GM18870 (cell line): ENCODE measurements around the gene GNAQ.

Source experiments
- ATAC-seq: cut with Tn5 transposase; IDR thresholded peaks from one replicate; pipeline ENCODE4 v1.9.1; 2021; ENCODE audit warnings: moderate library complexity; ENCODE audit not compliant: unreplicated experiment

Gene GNAQ

GRCh38 chr9:77909306-77909705, 122.3 kb downstream of the GNAQ start:
- no peak for ATAC-seq

- no peak for ATAC-seq
Observed at GRCh38 chr9:77908293-77908692, 123.3 kb downstream of the GNAQ start.

GRCh38 chr9:77907585-77907984, 124.0 kb downstream of the GNAQ start:
- no peak for ATAC-seq

- ATAC-seq, result no peak
Observed at GRCh38 chr9:77906991-77907390, 124.6 kb downstream of the GNAQ start.

DNA sequence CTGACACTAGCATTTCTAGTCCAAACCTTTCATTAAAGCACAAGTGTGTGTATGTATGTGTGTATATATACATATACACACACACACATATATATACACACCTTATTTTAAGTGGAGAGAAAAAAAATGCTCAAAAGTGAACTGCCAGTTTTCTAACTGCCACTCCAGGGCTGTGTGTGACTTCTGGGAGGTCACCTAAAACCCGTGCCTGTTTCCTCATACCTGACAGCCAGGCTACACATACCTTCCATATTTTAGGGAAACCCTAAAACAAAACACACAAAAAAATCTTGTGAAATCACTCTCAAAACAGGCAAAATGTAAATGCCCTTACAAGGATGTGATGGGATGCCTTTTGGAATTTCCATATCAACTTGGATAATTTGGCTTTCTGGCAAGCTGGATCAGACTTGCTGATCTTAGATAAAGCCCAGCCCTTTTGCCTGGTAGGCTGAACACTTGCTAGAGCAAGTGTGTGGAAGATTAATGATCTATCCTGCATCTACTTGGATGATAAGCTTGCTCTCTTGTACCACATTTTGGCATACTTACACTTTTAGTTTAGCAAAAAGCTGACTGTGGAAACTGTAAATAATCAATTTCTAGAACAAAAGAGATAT, 127.8 kb downstream of the GNAQ start:
- ATAC-seq, result no peak

- no peak for ATAC-seq
Observed at GRCh38 chr9:77901771-77902170, 129.8 kb downstream of the GNAQ start.

- ATAC-seq, result no peak
Observed at GRCh38 chr9:77901018-77901417, 130.6 kb downstream of the GNAQ start.

GRCh38 chr9:77899679-77900354, 131.8 kb downstream of the GNAQ start:
- no peak for ATAC-seq

GRCh38 chr9:77898864-77899263, 132.7 kb downstream of the GNAQ start:
- ATAC-seq, result no peak

GRCh38 chr9:77896938-77897667, 134.5 kb downstream of the GNAQ start:
- no peak for ATAC-seq

- no peak for ATAC-seq
Observed at GRCh38 chr9:77896269-77896937, 135.2 kb downstream of the GNAQ start.

DNA sequence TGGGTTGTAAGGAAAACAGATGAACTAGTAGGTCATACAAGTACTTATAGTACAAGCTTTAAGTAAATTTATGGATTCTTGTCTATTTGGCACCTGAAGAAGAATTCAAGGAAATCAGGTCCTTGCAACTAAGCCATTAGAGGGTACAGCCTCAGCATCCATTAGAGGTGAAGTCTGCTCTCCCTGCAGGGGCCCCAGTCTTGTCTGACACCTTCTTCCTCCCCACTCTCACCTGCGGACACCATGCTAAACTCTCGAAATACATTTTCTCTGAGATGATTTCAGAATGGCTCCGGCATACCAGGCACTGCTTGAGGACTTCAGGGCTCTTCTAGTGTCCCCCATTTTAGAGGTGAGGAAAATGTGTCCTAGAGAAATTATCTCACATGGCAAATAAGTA, 137.9 kb downstream of the GNAQ start:
- ATAC-seq, result no peak

- no peak for ATAC-seq
Observed at GRCh38 chr9:77892955-77893514, 138.6 kb downstream of the GNAQ start.

GRCh38 chr9:77892171-77892570, 139.4 kb downstream of the GNAQ start:
- ATAC-seq, result peak; percentile 90

DNA sequence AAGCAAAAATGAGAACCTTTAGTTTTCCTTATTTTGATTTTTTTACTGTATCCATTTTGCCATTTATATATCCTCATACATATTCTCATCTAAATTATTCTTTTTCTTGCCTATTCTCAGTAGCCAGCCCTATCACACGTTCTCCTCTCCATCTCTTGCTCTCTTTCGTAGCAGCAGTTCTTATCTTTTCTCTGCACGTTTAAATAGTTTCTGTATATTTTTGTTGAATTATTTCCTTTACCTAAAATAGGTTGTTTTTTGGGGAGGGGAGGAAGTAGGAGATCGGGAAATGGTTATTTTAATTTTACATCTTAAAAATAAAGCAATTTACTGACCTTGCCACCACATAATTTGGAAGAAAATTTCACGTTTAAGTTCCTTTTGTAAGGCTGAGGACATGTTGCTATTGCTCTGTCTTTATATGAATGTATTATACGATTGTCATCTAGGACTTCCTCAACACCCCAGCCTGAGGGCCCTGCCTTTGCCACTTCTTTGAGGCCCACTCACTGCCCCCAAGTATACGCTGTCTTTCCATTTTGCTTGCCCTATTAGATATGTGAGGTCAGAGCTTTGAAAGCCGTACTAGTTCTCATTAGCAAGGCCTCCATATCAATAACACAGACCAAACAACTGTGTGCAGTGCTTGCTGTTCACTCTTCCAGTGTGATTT, 140.3 kb downstream of the GNAQ start:
- no peak for ATAC-seq

- ATAC-seq, result no peak
Observed at GRCh38 chr9:77887662-77888061, 143.9 kb downstream of the GNAQ start.

- ATAC-seq, result no peak
Observed at GRCh38 chr9:77885104-77885672, 146.4 kb downstream of the GNAQ start.

DNA sequence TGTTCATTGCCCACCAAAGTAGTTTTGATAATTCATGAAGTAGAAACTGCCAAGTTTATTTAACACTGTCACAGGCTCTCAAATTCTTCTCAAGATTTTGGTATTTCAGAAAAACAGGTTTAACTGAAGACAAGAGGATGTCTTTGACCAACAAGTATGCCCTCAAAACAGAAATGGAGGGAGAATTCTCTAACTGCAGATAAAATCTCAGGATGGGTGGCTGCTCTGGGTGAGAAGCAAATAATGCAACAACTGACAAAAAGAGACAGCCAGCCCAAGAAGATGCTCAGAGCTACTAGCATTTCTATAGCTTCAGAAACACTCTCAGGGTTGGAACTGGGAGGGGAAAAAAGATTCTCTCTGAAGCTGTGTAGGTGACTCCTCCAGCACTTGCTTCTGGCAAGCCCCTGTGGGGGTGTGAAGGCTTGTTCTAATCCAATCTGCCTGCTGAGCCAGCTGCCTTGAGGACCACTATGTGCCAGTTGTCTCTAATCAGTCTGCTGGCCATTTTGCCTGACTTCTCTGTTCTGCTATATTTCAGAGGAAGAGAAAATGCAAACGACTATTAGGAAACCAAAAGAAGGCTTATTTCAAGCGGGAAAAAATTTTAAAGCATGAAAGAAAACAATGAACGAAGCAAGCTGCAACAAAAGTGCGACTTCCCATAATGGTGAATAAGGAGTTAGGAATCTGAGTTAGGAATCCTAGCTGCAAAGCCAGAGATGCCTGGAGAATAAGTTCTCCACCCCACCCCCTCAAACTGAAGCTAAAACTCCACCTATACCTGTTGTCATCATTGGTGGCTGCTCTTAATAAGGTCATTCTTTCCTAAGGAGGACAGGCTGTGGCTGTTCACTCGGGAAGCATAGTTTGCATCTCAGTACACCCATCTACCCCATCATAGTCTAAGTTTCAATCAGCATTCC, 147.5 kb downstream of the GNAQ start:
- no peak for ATAC-seq

DNA sequence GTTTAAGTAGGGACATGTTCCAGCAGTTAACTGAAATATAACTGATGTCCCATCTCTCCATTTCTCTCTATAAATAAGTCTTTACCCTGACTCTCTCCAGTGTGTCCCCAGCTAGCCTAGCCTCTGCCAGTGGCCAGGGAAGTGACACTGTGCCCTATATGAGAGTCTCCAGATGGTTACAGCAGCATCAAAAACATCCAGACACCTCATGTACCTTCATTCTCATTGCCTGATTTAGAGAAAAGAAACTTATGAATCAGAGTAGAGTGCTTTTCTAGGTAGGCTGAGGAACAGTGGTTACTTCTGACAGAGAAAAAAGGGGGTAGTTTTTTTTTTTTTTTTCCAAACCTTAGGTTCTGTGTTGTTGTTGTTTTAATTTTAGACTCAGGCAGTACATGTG, 148.5 kb downstream of the GNAQ start:
- no peak for ATAC-seq
